OCI-LY7 (cell line): ENCODE measurements around the gene USP37.

Experiments used
- CTCF ChIP-seq: fragments of 200-600 bp; sonication (generic); conservative IDR thresholded peaks from 2 replicates; pipeline ENCODE4 v1.5.1; 2014; ENCODE audit warnings: mild to moderate bottlenecking, antibody characterized with exemption, low read length, moderate library complexity, mixed read lengths
- EZH2phosphoT487 ChIP-seq: fragments of 200-600 bp; sonication (generic); IDR thresholded peaks from 2 replicates; pipeline ENCODE4 v1.6.1; 2018; ENCODE audit warnings: low read depth, borderline replicate concordance, mild to moderate bottlenecking, mixed run types, antibody characterized with exemption, low read length, moderate library complexity, mixed read lengths

- TF ChIP-seq CTCF = no peak
- TF ChIP-seq EZH2phosphoT487 = no peak
Observed at GRCh38 chr2:218485986-218486667, 82.0 kb downstream of the USP37 start.
